ENCODE results near the gene GNA15.

- TF ChIP-seq CTCF (IDR thresholded peaks at IDR 0.05): peak in 2 of 6 experiments; percentile 22 to 26
- no peak for TF ChIP-seq POLR2A (IDR thresholded peaks at IDR 0.05)
Measured at GRCh38 chr19:3098141-3098514, 37.7 kb upstream of the GNA15 start.

All from Peyer's patch (tissue), 4 donors.